Gastroesophageal sphincter (tissue), 3 donors: Measurements from ENCODE around the gene TPD52L1.

Experiments used
- EP300 ChIP-seq: sonication (generic); formaldehyde crosslinking; IDR thresholded peaks from one replicate; pipeline ENCODE4 v1.6.1; 2017; ENCODE audit warnings: antibody characterized with exemption, mild to moderate bottlenecking
- POLR2A ChIP-seq, 2 donors: fragments of 450-650 bp; IDR thresholded peaks; one replicate each; pipeline ENCODE4 v1.6.1; 2017; ENCODE audit warnings: antibody characterized with exemption in 2 of 2, mild to moderate bottlenecking in 2 of 2, moderate library complexity in 1 of 2
- POLR2AphosphoS5 ChIP-seq: sonication (generic); formaldehyde crosslinking; IDR thresholded peaks from one replicate; pipeline ENCODE4 v1.6.1; 2017; ENCODE audit warnings: antibody characterized with exemption
- TF ChIP-seq, protein P1 (sequence below), 4 experiments: fragments of 200-600 bp in 2 of 4; fragments of 450-650 bp in 2 of 4; sonication (generic) in 1 of 4; IDR thresholded peaks; one replicate each; pipeline ENCODE4 v1.5.1; 2017 to 2019; ENCODE audit warnings: antibody characterized with exemption in 4 of 4, mild to moderate bottlenecking in 2 of 4, moderate library complexity in 2 of 4

DNA sequence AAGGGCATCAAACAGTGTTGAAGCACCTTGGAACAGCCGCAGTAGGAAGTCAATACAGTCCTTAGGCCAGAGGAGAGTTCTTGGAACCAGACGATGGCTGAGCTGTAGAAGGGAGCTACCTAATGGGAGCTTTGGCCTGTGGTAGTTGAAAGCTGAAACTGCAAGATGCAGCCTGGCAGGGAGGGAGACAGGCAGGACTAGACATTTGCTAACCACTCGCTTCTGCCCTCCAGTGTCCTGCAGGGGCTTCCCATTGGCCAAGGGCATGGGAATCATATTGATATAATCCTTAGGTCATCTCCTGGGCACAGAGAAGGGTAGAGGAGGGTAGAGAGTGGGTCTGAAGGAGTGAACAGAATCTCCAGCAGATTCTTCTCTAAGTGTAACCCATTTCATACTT, 60.4 kb downstream of the TPD52L1 start:
- no peak for TF ChIP-seq POLR2A (IDR thresholded peaks at IDR 0.05)
- TF ChIP-seq, protein P1, sequence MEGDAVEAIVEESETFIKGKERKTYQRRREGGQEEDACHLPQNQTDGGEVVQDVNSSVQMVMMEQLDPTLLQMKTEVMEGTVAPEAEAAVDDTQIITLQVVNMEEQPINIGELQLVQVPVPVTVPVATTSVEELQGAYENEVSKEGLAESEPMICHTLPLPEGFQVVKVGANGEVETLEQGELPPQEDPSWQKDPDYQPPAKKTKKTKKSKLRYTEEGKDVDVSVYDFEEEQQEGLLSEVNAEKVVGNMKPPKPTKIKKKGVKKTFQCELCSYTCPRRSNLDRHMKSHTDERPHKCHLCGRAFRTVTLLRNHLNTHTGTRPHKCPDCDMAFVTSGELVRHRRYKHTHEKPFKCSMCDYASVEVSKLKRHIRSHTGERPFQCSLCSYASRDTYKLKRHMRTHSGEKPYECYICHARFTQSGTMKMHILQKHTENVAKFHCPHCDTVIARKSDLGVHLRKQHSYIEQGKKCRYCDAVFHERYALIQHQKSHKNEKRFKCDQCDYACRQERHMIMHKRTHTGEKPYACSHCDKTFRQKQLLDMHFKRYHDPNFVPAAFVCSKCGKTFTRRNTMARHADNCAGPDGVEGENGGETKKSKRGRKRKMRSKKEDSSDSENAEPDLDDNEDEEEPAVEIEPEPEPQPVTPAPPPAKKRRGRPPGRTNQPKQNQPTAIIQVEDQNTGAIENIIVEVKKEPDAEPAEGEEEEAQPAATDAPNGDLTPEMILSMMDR (IDR thresholded peaks at IDR 0.05) = no peak
- no peak for TF ChIP-seq POLR2AphosphoS5
- TF ChIP-seq EP300 = no peak
